Measurements from ENCODE around the gene HDAC9.

HDAC9 gene

GRCh38 chr7:18489624-18490023, 5.9 kb upstream of the HDAC9 start:
- no peak overlapping the region for H3K4me3 ChIP-seq (ENCODE audit: control insufficient read depth, low read depth, low read length)
- TF ChIP-seq CTCF (IDR thresholded peaks at IDR 0.05; ENCODE audit: control insufficient read depth, insufficient read depth, low read depth, low read length, missing control alignments): no peak
- no peak for DNase-seq (ENCODE audit: low read depth)

DNA sequence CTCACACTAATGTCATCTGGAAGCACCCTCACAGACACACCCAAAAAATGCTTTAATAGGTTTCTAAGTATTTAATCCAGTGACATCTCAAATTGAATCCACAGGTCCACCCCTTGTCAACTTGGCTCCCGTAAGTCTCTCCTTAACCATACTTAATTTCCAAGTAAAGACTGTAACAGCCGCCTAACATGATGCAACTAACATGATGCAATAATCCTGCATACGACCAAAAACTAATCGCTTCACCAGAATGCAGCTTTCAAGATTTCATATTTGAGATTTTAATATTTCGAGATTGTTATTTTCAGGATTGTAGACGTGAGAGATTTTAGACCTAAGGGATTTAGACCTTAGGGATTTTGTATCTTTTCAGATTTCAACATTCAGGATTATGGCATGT, 3.7 kb upstream of the HDAC9 start:
- no peak overlapping the region for H3K4me3 ChIP-seq (ENCODE audit: control insufficient read depth, low read depth, low read length)
- TF ChIP-seq CTCF (IDR thresholded peaks at IDR 0.05; ENCODE audit: control insufficient read depth, insufficient read depth, low read depth, low read length, missing control alignments): no peak
- no peak for DNase-seq (ENCODE audit: low read depth)

- H3K4me3 ChIP-seq (ENCODE audit: control insufficient read depth, low read depth, low read length): no peak overlapping the region
- no peak for TF ChIP-seq CTCF (IDR thresholded peaks at IDR 0.05; ENCODE audit: control insufficient read depth, insufficient read depth, low read depth, low read length, missing control alignments)
- no peak for DNase-seq (ENCODE audit: low read depth)
These were observed 1.1 kb upstream of the HDAC9 start for GRCh38 chr7:18494406-18494805.

DNA sequence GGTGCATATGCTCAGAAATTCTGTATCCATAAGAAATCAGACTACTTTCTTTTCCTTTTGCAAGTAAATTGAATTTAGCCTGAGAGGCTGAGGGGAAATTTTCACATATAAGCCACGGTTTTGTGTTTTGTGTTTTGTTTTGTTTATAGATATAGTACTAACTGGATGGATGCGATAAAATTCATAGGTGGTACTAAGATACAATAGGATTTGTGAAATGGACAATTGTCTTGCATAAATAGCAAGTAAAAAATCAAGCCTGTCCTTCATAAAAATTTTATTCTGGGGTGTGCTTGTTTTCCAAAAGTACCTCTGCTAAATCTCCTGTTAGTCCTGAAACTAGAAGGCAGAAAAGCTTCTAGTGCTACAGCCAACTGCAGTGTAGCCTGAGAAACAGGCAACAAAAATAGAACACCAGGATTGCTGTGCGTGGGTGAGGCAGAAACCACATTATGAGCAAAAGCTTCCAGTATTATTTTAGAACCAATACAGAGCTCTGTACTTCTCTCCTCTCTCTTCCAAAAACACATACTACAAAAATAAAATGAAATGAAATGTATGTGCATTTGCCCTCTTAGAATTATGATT, 634 bp upstream of the HDAC9 start:
- DNase-seq (ENCODE audit: low read depth): no peak
- H3K4me3 ChIP-seq (ENCODE audit: control insufficient read depth, low read depth, low read length): peak overlapping the region; percentile 14; the same call in 1 of the 2 replicates

GRCh38 chr7:18496341-18496700, 772 bp downstream of the HDAC9 start:
- DNase-seq (ENCODE audit: low read depth): no peak
- peak overlapping the region; percentile 14 for H3K4me3 ChIP-seq (ENCODE audit: control insufficient read depth, low read depth, low read length)
- TF ChIP-seq CTCF (IDR thresholded peaks at IDR 0.05; ENCODE audit: control insufficient read depth, insufficient read depth, low read depth, low read length, missing control alignments): no peak

More for the DNA sequence above, 634 bp upstream of the HDAC9 start:
- no peak for TF ChIP-seq CTCF (IDR thresholded peaks at IDR 0.05; ENCODE audit: control insufficient read depth, insufficient read depth, low read depth, low read length, missing control alignments)

- H3K4me3 ChIP-seq (ENCODE audit: control insufficient read depth, low read depth, low read length): no peak overlapping the region
- TF ChIP-seq CTCF (IDR thresholded peaks at IDR 0.05; ENCODE audit: control insufficient read depth, insufficient read depth, low read depth, low read length, missing control alignments): no peak
These were observed 1.5 kb downstream of the HDAC9 start for GRCh38 chr7:18497082-18497481.

GRCh38 chr7:18497800-18498199, 2.3 kb downstream of the HDAC9 start:
- DNase-seq (ENCODE audit: low read depth): no peak
- no peak overlapping the region for H3K4me3 ChIP-seq (ENCODE audit: control insufficient read depth, low read depth, low read length)
- no peak for TF ChIP-seq CTCF (IDR thresholded peaks at IDR 0.05; ENCODE audit: control insufficient read depth, insufficient read depth, low read depth, low read length, missing control alignments)

More at GRCh38 chr7:18497082-18497481, 1.5 kb downstream of the HDAC9 start:
- no peak for DNase-seq (ENCODE audit: low read depth)
